SKM-1 (cell line): ENCODE measurements around the gene CCDC170.

Experiments
- DNase-seq: peaks from one replicate; lab custom pipeline; 2025; ENCODE audit not compliant: unreplicated experiment; lab: John Stamatoyannopoulos, UW

The CCDC170 gene

GRCh38 chr6:151649835-151650234 lies 156.0 kb downstream of the CCDC170 start:
- DNase-seq, result no peak

DNA sequence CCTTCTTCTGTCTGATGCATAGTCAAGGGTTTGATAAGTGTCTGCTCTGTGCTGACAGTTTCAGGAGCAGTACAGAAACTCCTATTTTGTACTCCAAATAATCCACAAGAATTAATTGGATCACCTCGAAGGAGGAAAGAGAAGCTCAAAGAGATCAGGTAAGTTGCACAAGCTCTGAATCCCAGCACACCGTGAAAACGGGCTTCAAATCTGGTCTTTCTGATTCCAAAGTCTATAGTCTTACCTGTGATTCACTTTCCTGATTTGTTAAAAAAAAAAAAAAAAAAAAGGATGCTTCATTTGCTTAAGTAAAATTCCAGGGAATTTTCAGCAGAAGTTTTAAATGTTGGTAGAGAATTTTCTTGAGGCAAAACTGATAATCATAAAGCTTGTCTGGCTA lies 157.8 kb downstream of the CCDC170 start:
- DNase-seq, result no peak

DNA sequence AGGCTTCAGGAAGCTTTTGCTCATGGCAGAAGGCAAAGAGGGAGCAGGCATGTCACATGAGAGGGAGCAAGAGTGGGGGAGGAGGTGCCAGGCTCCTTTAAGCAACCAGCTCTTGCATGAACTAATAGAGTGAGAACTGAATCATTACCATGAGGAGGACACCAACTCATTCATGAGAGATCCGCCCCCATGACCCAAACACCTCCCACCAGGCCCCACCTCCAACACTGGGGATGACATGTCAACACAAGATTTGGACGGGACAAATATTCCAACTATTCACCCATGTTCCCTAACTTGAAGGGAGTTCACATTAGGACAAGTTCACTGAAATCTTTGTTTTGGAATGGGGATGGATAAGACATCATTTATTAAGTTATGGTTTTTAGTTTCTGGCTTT lies 158.5 kb downstream of the CCDC170 start:
- DNase-seq, result no peak

DNA sequence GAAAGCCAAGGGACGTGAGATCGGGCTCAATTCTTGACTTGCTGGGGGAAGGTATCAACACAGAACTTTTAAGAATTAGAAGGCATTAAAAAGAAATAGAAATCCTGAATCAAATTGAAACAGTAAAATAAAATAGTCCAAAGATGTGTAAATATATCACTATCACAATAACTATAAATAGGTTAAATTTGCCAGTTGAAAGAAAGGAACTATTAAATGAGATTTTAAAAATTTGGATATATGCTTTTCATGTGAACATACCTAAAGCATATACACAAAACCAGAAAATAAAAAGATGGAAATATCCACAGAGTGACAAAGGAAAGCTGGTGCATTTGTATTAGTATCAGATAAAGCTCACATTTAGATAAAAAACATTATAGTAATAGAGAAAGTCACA lies 161.3 kb downstream of the CCDC170 start:
- DNase-seq, result no peak

DNA sequence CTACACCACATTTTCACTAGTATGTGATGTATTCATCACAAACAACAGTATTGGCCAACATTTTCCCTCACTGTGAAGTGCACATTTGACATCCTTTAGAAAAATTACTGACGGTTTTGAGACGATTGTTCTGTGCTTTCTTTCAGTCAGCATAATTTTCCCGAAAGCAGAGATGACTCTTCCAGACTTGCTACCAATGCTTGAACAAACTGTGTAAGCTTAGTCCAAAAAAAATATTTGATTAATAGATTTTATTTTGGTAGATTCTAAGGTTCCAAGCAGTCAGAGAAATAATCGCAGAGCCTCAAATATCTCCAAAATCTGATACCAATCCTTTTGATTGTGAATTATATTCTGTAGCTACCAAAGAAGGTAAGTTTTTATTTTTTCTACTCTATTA lies 162.6 kb downstream of the CCDC170 start:
- DNase-seq, result no peak

DNA sequence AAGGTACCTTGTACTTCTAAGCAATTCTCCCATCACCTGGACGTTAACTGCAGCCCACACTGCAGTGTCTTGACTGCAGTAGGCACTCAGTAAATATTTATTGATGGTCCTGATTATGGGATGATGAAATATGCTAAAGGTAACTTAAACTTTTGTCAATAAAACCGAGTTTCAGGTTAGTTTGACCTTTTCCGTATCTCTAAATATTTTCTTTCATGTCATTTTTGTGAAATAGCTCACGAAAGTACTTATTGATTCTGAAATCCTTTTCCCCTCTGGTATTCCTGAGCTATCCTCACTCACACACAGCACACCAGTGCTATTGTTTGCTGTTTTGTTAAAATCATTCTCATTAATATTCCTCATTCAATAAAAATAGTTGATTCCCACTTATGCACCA lies 164.3 kb downstream of the CCDC170 start:
- no peak for DNase-seq

- DNase-seq, result no peak
Observed at GRCh38 chr6:151659212-151659611, 165.4 kb downstream of the CCDC170 start.

- DNase-seq, result no peak
Observed at GRCh38 chr6:151661509-151661908, 167.7 kb downstream of the CCDC170 start.

DNA sequence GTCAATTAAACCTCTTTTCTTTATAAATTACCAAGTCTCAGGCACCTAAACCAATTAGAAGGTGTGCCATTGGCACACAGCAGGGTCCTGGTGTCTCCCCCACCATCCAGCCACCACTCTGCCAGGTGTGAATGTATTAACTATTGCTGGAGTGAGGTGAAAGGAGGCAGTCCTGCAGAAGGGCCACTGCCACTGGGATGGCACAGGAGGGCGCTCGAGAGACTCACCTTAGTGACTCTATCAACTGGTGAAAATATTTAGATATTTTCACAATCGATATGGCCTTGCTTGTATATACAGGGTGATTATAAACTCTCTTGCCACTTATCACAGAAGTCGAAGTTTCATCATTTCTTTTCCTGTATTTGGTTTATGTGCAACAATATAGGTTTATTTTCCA lies 168.1 kb downstream of the CCDC170 start:
- no peak for DNase-seq

- no peak for DNase-seq
Observed at GRCh38 chr6:151663559-151663958, 169.7 kb downstream of the CCDC170 start.

- DNase-seq, result no peak
Observed at GRCh38 chr6:151664390-151664789, 170.6 kb downstream of the CCDC170 start.

DNA sequence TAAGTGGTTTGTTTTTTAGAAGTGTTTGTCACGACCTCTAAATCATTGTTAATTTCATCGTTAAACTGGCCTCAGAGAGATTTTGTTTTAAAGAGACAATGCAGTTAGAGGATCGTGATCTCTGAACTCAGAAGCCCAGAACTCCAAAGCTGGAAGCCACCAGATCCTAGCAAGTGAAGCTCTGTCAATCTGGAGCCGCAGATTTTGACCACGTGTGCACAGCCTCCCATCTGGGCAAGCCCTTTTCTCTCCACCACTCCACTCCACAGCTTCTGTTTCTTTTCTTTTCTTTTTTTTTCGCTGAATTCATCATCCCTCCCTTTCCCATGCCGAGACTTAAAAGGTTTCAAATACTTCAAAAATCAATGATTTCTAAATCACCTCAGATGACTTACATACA lies 171.5 kb downstream of the CCDC170 start:
- DNase-seq, result no peak

DNA sequence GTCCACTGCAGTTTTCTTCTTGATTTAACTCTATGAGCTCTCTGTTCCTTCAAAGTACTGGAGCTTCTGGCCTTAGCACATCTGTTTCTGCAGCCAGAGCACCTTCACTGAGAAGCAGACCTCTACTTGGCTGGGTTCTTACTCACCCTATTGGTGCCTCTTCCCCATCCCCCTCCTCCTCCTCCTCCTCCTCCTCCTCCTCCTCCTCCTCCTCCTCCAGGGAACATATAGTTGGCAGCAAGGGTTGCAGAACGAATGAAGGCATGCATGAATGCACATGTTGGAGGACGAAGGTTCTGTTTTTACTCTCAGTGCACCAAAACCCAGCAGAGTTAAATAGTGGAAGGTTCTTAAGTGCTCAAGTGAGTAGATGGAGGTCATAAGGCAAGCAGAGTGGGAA lies 172.7 kb downstream of the CCDC170 start:
- no peak for DNase-seq

GRCh38 chr6:151669208-151669560 lies 175.4 kb downstream of the CCDC170 start:
- DNase-seq, result no peak

- no peak for DNase-seq
Observed at GRCh38 chr6:151670116-151670515, 176.3 kb downstream of the CCDC170 start.
